Smooth muscle cell of the brain vasculature (primary cell): Measurements from ENCODE around the gene UTS2B.
A peak's percentile ranks its signal among the peaks of the same experiment; 100 is the strongest.

Experiments used
- DNase-seq: peaks from one replicate; pipeline ENCODE4 v3.0.0-alpha.2; 2012; ENCODE audit warnings: low read depth, low spot score

The UTS2B gene

GRCh38 chr3:191239407-191240031, 90.8 kb downstream of the UTS2B start:
- DNase-seq = no peak

DNA sequence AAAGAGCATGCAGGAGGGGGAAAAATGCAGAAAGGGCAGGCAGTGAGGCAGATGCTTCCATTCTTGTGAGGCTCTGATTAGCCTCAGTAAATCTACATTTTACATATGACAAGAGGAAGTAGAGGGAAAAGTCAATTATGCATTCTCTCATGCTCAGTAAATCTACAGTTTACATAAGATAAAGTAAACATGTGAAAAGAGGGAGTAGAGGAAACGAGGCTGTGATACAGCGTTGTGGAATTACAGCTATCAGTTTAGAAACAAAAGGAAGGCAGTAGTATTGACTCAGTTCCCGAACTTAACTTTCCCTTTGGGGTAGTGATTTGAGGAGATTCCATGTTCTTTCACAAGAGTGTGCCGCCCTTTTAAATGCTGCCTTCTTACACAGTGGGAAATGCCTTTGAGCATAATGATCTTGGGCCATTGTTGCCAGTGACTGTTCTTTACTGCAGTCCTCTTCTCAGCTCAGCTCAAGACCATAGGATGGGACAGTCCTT, 92.0 kb downstream of the UTS2B start:
- DNase-seq = no peak

GRCh38 chr3:191237047-191237882, 93.1 kb downstream of the UTS2B start:
- no peak for DNase-seq

DNA sequence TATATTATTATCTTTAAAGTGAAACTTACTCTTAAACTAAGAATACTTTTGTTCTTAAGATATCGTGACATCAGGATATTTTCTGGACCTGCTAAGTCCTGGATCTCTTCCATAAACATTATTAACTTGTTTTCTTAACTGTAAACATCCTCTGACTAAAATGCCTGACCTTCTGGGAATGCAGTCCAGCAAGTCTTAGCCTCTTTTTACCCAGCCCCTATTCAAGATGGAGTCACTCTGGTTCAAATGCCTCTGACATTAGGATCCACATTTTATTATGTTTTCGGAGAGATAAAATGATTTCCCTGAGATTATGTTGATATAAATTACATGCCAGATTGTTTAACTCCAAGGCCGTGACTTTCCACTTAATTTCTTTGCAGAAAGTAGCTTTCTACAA, 93.7 kb downstream of the UTS2B start:
- no peak for DNase-seq

DNA sequence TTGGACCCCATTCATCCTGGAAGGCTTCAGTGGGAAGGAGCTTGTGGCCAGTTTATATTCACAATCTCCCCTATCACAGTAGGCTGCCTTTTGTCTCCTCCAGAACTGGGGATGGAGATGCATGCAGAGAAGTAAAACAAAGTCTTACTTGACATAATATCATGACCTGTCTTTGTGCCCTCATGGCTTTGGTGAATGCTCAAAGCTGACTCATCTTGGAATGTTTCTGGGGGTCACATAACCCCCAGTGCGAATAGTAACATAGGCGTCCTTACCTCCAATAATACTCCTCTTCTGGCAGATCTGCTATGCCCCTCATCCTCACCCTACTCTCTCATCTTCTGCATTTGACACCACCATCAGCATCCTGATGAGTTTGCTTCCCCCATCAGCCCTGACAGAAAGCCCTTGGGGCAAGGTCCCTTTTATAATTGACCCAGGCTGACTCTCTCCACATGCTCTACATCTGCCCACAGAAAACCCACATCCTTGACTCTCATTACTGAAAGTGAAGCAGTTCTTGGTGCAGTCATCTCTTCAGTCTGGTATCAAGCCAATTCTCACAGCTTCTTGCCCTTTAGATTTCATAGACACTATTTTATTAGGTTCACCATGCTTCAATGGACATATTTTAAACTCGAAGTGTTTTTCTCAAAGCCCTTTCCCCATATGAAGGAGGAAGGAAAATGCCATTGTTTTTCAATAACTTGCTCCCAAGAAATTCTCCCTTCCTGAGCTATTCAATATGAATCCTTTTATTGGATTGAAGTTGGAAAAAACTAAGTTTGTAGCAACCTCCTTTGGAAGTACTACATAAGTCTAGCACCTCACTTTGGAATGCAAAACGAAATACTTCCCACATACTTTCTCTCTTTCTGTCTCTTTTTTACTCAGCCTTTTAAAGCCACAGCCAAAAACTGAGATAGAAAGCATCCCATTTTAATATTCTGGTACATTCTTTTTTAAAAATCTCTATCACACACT, 94.7 kb downstream of the UTS2B start:
- DNase-seq = peak; percentile 56

DNA sequence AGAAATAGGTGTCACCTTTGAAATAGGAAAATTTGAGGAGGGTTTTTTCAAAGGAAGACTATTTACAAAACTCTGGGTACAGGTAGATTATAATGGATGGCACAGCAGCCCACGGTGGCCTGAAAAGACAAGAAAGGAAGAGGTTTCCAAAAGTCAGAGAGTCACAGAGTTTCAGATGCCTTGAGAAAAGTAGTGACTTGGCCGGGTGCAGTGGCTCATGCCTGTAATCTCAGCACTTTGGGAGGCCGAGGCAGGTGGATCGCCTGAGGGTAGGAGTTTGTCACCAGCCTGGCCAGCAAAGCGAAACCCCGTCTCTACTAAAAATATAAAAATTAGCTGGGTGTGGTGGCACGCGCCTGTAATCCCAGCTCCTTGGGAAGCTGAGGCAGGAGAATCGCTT, 96.1 kb downstream of the UTS2B start:
- no peak for DNase-seq

GRCh38 chr3:191227541-191227940, 102.8 kb downstream of the UTS2B start:
- no peak for DNase-seq

DNA sequence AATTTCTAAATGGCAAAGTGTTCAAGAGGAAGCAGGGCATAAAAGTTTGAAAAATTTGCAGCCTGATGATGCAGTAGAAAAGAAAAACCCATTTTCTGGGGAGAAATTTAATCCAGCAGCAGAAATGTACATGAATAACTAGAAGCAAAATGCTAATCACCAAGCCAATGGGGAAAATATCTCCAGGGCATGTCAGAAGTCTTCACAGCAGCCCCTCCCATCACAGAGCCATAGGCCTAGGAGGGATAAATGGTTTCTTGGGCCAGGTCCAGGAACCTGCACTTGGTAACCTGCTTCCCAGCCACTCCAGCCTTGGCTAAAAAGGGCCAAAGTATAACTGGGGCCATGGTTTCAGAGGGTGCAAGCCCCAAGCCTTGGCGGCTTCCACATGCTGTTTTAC, 108.7 kb downstream of the UTS2B start:
- no peak for DNase-seq

GRCh38 chr3:191220908-191221307, 109.4 kb downstream of the UTS2B start:
- DNase-seq = no peak

DNA sequence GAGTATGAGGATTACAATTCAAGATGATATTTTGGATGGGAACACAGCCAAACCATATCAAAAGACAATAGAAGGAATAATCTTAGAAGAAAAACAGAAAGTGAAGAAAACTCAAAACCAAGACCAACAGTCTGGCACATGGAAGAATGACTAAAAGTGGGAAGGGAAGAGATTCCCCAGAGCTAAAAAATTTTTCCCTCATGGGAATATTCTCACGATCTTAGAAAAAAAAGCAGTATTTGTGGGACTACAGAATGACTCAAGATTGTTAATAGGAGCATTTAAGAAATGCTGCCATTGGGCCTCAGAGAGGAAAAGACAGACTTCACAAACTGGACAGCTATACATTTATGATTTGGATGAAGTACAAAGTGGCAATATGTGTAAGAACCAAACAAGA, 113.0 kb downstream of the UTS2B start:
- DNase-seq = no peak
